SKM-1 (cell line): ENCODE data around the gene CDC42EP3.

Source experiments
- DNase-seq: peaks from one replicate; lab custom pipeline; 2025; ENCODE audit not compliant: unreplicated experiment; lab: John Stamatoyannopoulos, UW

Gene CDC42EP3

GRCh38 chr2:37619959-37620300 lies 51.5 kb downstream of the CDC42EP3 start:
- DNase-seq = no peak

GRCh38 chr2:37619230-37619958 lies 52.0 kb downstream of the CDC42EP3 start:
- no peak for DNase-seq

DNA sequence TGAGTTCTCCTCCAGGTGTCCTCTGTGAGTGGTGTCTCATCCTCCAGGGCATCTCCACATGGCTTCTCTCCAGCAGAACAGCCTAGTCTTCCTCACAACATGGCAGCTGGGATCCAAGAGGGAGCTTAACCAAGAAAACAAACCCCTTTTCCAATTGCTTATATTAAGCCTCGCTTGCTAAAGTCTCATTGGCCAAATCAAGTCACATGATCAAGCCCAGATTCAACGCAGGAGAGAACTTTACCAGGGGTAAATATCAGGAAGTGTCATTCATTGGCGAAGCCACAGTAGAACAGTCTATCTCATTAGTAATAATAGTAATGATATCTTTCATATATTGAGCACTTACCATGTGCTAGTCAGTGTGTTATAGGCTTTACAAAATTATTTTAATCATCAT lies 53.1 kb downstream of the CDC42EP3 start:
- DNase-seq = no peak

- no peak for DNase-seq
Observed at GRCh38 chr2:37617119-37617892, 54.1 kb downstream of the CDC42EP3 start.

DNA sequence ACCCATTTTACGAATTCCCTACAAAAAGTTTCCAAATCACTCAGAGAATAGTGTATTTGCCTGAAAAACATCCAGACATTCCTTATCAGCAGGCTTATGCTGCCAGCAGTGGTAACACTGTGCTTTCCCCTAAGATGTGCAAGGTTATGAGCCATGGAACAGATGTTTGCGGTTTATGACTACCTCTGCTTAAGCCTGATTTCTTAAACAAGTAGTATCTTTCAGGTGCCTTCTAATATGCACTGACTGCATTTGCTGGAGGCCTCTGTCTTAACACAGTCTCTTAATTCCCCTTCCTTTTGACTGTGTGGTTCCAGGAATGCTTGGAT lies 54.8 kb downstream of the CDC42EP3 start:
- DNase-seq = no peak

GRCh38 chr2:37615804-37616676 lies 55.4 kb downstream of the CDC42EP3 start:
- DNase-seq = peak; percentile 20

DNA sequence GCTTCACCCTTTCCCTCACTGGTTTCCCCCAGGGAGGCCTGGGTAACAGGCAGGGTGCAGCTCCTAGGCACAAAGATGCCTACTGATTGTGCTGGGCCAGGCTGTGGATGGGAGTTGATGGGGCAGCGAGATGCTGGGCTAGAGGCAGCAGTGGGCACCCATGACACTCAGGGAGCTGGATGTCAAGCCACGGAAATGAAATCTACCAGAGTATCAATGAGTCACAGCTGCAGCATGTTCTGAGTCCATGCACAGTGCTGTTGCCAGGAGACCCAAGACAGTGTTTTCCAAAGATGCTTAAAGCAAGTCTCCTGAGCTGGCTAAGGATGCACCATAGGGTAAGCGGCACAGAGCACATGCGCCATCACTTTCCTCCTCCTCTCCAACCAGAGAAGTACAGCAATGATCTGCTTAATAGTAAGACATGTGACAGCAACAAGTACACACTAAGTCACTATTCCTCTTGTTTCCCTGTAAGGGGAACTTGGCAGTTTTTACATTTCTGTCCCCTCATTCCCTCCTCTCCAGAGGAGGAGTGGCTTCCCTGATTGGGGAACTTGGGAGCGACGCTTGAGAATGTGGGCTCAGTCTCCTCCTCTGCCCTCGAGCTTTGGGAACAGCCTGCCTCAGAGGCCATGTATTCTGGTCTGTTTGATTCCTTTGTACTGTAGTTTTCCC lies 57.2 kb downstream of the CDC42EP3 start:
- DNase-seq = no peak

- DNase-seq = no peak
Observed at GRCh38 chr2:37612382-37612781, 59.1 kb downstream of the CDC42EP3 start.

GRCh38 chr2:37610638-37611289 lies 60.7 kb downstream of the CDC42EP3 start:
- no peak for DNase-seq

- no peak for DNase-seq
Observed at GRCh38 chr2:37609782-37610181, 61.7 kb downstream of the CDC42EP3 start.

DNA sequence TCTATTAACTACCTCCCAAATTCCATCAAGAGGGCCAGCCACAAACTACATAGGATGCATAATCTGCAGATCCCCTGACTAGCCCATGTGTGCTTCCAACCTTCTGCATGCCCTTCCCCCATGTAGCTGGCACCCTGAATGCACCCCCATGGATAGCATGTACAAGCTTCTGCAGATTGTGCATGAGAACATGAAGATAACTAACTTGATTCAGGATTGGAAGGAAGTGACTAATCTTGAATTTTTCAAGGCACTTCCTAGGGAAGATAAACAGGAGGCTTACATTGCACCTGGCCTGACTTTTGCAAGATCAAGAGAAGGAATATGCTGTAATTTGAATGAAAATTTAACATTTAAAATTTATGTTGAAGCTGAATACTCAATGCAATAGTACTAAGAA lies 66.7 kb downstream of the CDC42EP3 start:
- DNase-seq = no peak

DNA sequence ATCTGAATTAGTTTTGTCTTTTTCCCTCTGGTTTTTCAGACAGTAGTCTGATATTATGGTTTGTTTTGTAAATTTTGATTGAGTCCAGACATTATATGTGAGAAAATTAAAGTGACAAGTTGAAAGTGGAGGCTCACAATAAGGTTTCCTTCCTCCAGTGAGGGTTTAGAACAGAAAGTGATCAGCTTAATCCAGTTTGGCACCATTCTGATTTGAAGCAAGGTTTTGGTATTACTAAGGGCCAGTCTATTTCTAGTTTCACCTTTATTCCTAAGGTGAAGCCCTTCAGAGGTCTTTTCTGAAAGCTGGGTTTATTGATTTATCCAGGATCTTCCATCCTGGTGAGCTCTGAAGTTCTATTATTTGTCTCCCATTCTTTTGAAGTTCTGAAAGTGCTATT lies 68.7 kb downstream of the CDC42EP3 start:
- DNase-seq = no peak

DNA sequence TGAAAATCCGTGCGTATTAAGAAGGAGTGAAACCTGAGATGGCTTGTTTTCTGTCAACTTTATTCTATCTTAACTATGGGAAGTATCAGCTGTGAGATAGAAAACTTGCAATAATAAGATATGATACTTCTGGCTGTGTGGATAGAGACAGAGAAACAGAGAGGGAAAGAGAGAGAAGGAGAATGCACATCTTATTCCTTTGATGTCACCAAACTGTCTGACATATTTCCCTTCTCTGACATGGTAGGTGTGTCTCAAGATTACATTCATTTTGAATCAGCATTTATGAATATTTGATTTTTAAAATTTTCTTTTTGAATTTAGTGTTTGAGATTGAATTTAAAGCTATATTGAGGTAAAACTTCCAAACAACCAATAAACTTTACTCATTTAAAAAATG lies 69.4 kb downstream of the CDC42EP3 start:
- DNase-seq = no peak

DNA sequence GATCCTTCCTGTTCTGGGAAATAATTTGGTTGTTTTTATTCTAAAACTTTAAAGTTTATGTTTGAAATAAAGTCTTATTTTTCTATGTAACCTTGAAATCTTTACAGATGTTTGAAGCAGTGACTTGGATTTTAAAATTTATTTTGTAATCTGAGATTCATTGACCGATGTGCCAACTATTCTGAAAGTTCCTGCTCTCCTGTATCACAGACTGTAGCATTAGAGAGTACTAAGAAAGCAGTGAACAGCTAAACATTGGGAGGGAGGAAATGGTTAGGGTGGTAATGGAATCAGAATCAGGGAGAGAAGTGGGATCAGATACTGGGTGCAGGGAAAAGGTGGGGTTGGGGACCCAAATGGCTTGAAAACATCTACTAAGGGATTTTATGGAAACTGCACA lies 69.9 kb downstream of the CDC42EP3 start:
- no peak for DNase-seq

DNA sequence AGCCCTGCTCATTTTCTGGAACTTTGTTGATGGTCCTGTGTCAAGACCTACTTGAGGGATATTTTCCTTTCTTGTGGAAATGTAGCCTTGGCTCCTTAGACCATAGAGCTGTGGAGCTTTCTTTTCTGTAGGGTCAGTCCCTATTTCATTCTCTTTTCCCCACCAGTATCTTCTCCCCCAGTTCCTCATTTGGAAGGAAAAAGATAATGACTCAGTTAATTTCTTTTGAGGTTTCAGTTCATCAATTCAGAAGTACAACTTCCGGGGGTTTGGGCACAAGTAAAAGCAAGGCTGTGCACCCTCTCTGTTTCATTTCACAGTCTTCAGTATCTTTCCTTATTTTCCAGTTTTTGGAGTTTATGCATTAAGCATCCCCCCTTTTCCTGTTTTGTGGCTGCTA lies 70.7 kb downstream of the CDC42EP3 start:
- DNase-seq = peak; percentile 5

DNA sequence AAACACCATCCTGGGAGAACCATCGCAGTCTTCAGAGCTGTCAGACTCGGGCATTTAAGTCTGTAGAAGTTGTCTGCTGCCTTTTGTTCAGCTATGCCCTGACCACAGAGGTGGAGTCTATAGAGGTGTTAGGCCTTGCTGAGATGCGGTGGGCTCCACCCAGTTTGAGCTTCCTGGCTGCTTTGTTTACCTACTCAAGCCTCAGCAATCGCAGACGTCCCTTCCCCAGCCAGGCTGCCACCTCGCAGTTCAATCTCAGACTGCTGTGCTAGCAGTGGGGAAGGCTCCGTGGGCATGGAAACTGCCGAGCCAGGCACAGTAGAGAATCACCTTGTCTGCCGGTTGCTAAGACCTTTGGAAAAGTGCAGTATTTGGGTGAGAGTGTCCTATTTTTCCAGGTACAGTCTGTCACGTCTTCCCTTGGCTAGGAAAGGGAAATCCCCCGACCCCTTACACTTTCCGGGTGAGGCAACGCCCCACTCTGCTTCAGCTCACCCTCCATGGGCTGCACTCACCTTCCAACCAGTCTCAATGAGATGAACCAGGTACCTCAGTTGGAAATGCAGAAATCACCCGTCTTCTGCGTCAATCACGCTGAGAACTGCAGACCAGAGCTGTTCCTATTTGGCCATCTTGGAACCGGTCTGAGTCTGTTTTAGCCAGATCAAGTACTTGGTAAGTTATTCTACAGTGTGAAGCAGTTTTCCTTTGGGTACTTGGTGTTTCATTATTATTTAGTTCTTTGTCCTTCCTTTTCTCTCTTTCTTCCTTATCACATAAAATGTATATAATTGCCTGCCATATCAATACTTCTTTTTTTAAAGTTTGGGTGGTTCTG lies 71.5 kb downstream of the CDC42EP3 start:
- no peak for DNase-seq

DNA sequence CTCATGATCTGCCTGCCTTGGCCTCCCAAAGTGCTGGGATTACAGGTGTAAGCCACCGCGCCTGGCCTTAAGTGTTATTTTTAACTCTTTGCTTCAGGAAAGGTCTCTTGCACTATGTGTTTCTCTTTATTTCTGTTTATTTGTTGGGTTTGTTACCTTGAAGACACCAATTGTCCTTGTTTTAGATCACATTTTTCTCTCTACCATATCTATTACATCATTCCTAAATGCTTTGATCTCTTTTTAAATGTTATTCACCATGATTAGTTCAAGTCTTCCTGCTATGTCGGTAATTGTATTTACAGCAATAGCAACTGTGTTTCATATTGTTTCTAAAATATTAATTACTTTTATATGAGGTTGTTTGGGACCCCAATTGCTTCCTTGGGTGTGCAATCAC lies 77.7 kb downstream of the CDC42EP3 start:
- no peak for DNase-seq

- DNase-seq = no peak
Observed at GRCh38 chr2:37593024-37593423, 78.4 kb downstream of the CDC42EP3 start.
